ENCODE measurements around the gene CELSR1.

The CELSR1 gene

GRCh38 chr22:46443850-46444389 lies 93.5 kb downstream of the CELSR1 start:
- no peak for DNase-seq

- DNase-seq = no peak
Observed at GRCh38 chr22:46442217-46442853, 95.1 kb downstream of the CELSR1 start.

GRCh38 chr22:46439576-46440465 lies 97.6 kb downstream of the CELSR1 start:
- no peak for DNase-seq

- no peak for DNase-seq
Observed at GRCh38 chr22:46439111-46439510, 98.3 kb downstream of the CELSR1 start.

GRCh38 chr22:46437671-46438440 lies 99.6 kb downstream of the CELSR1 start:
- no peak for DNase-seq

GRCh38 chr22:46436595-46437175 lies 100.7 kb downstream of the CELSR1 start:
- peak; percentile 52 for DNase-seq

GRCh38 chr22:46433318-46433717 lies 104.1 kb downstream of the CELSR1 start:
- no peak for DNase-seq

- DNase-seq = no peak
Observed at GRCh38 chr22:46432164-46433068, 105.0 kb downstream of the CELSR1 start.

- no peak for DNase-seq
Observed at GRCh38 chr22:46430961-46431838, 106.2 kb downstream of the CELSR1 start.

GRCh38 chr22:46429325-46429853 lies 108.0 kb downstream of the CELSR1 start:
- no peak for DNase-seq

GRCh38 chr22:46428602-46429324 lies 108.7 kb downstream of the CELSR1 start:
- no peak for DNase-seq

- DNase-seq = no peak
Observed at GRCh38 chr22:46428171-46428570, 109.2 kb downstream of the CELSR1 start.

- peak; percentile 86 for DNase-seq
Observed at GRCh38 chr22:46425016-46425415, 112.4 kb downstream of the CELSR1 start.

- no peak for DNase-seq
Observed at GRCh38 chr22:46424496-46424895, 112.9 kb downstream of the CELSR1 start.

- no peak for DNase-seq
Observed at GRCh38 chr22:46422896-46423295, 114.5 kb downstream of the CELSR1 start.

- no peak for DNase-seq
Observed at GRCh38 chr22:46421267-46421666, 116.2 kb downstream of the CELSR1 start.

- no peak for DNase-seq
Observed at GRCh38 chr22:46419754-46420571, 117.5 kb downstream of the CELSR1 start.

- no peak for DNase-seq
Observed at GRCh38 chr22:46418827-46419226, 118.6 kb downstream of the CELSR1 start.

All from fibroblast of skin of abdomen (primary cell).